Peyer's patch (tissue), 4 donors: ENCODE data around the gene DNAH2. TPM values are rescaled to one million over a fixed set of nuclear protein-coding genes. Genes with fewer than 3 reads are reported as not detected.

Source experiments
- DNase-seq, 3 donors: peaks; one replicate each; pipeline ENCODE4 v3.0.0-alpha.2; 2017 to 2019
- H3K27ac ChIP-seq, 4 donors: fragments of 200-600 bp; sonication (generic); one replicate each; pipeline ENCODE4 v1.5.1; 2016 to 2019
- H3K27me3 ChIP-seq, 2 donors: fragments of 200-600 bp; sonication (generic); one replicate each; pipeline ENCODE4 v1.5.1; 2019
- H3K36me3 ChIP-seq, 3 donors: fragments of 200-600 bp; sonication (generic); one replicate each; pipeline ENCODE4 v1.5.1; 2016 to 2019
- H3K4me1 ChIP-seq, 4 donors: fragments of 200-600 bp; sonication (generic); one replicate each; pipeline ENCODE4 v1.5.1; 2016 to 2019
- H3K4me3 ChIP-seq, 4 donors: fragments of 200-600 bp; sonication (generic); 1 replicate in 3 of 4; 2 replicates in 1 of 4; pipeline ENCODE4 v1.5.1; 2016 to 2019; ENCODE audit warnings: mild to moderate bottlenecking in 1 of 4
- H3K9me3 ChIP-seq, 4 donors: fragments of 200-600 bp; sonication (generic); one replicate each; pipeline ENCODE4 v1.5.1; 2016 to 2019; ENCODE audit warnings: mild to moderate bottlenecking in 1 of 4
- CTCF ChIP-seq, 6 experiments: fragments of 450-650 bp in 4 of 6; fragments of 200-600 bp in 2 of 6; sonication (generic) in 1 of 6; IDR thresholded peaks; one replicate each; pipeline ENCODE4 v1.5.1; 2017 to 2019; ENCODE audit warnings: antibody characterized with exemption in 6 of 6, mild to moderate bottlenecking in 3 of 6, moderate library complexity in 1 of 6
- POLR2A ChIP-seq, 2 donors: fragments of 450-650 bp; IDR thresholded peaks; one replicate each; pipeline ENCODE4 v1.5.1; 2017; ENCODE audit warnings: antibody characterized with exemption in 2 of 2, mild to moderate bottlenecking in 2 of 2, moderate library complexity in 2 of 2
- total RNA-seq, 4 donors: library from RNA; depleted of rRNA; stranded (reverse); fragments of >200 nt; gene quantifications; one replicate each; pipeline ENCODE4 v1.1.0, GENCODE V29; 2016

DNAH2 gene
- total RNA-seq, 4 donors from 2014 or later = 0.18 to 0.83 TPM; not detected in 2

GRCh38 chr17:7834957-7835813 is 117.6 kb downstream of the DNAH2 start:
- Histone ChIP-seq H3K27me3 (no peaks in the 10 kb centered on the region), H3K4me3 (peak overlapping the region; percentile 54 to 85 (median 76)), H3K27ac (peak overlapping the region; percentile 88 to 100 (median 95)), H3K4me1 (peaks cover 0 to 44% (median 21%) of the 10 kb centered on the region in 4 donors), H3K9me3 (no peaks in the 10 kb centered on the region), H3K36me3 (peaks cover 0 to 4% (median 0%) of the 10 kb centered on the region in 3 donors)
- DNase-seq = peak; percentile 93 to 97 (median 97)
- TF ChIP-seq CTCF (IDR thresholded peaks at IDR 0.05) (peak; percentile 69 to 92 (median 84)), POLR2A (IDR thresholded peaks at IDR 0.05) (peak; percentile 63 to 66)

- Histone ChIP-seq H3K4me1 (peaks cover 0 to 52% (median 25%) of the 10 kb centered on the region in 4 donors), H3K27ac (peak overlapping the region; percentile 88 to 100 (median 95)), H3K4me3 (peak overlapping the region; percentile 54 to 85 (median 76)), H3K27me3 (no peaks in the 10 kb centered on the region), H3K36me3 (peaks cover 0 to 7% (median 0%) of the 10 kb centered on the region in 3 donors), H3K9me3 (no peaks in the 10 kb centered on the region)
- peak; percentile 74 to 88 (median 83) for DNase-seq
- TF ChIP-seq POLR2A (IDR thresholded peaks at IDR 0.05) (peak in 1 of 2 donors; percentile 92), CTCF (IDR thresholded peaks at IDR 0.05) (no peak)
Observed at GRCh38 chr17:7835814-7836595, 118.5 kb downstream of the DNAH2 start.

GRCh38 chr17:7836596-7837407 is 119.3 kb downstream of the DNAH2 start:
- peak; percentile 67 to 98 (median 96) for DNase-seq
- peak overlapping the region; percentile 88 to 100 (median 95) for H3K27ac ChIP-seq

GRCh38 chr17:7837408-7838088 is 120.0 kb downstream of the DNAH2 start:
- peak in 3 of 6 experiments; percentile 18 to 25 (median 23) for TF ChIP-seq CTCF (IDR thresholded peaks at IDR 0.05)
- TF ChIP-seq POLR2A (IDR thresholded peaks at IDR 0.05) = peak; percentile 62
- Histone ChIP-seq H3K36me3 (peaks cover 0 to 7% (median 0%) of the 10 kb centered on the region in 3 donors), H3K4me1 (peaks cover 0 to 56% (median 27%) of the 10 kb centered on the region in 4 donors), H3K4me3 (peak overlapping the region; percentile 16 to 85 (median 50)), H3K27me3 (no peaks in the 10 kb centered on the region), H3K9me3 (no peaks in the 10 kb centered on the region), H3K27ac (peak overlapping the region; percentile 88 to 100 (median 95))
- no peak for DNase-seq

More at GRCh38 chr17:7836596-7837407, 119.3 kb downstream of the DNAH2 start:
- no peaks in the 10 kb centered on the region for H3K27me3 ChIP-seq
- H3K9me3 ChIP-seq = no peaks in the 10 kb centered on the region
- H3K4me1 ChIP-seq = peaks cover 0 to 56% (median 27%) of the 10 kb centered on the region in 4 donors
- H3K4me3 ChIP-seq = peak overlapping the region; percentile 54 to 85 (median 76)
- peaks cover 0 to 7% (median 0%) of the 10 kb centered on the region in 3 donors for H3K36me3 ChIP-seq
- TF ChIP-seq CTCF (IDR thresholded peaks at IDR 0.05) = peak in 1 of 6 experiments; percentile 37
- TF ChIP-seq POLR2A (IDR thresholded peaks at IDR 0.05) = peak in 1 of 2 donors; percentile 54
